ENCODE data around the gene TIMM8B. TPM values are rescaled to one million over a fixed set of nuclear protein-coding genes. Genes with fewer than 3 reads are reported as not detected.

Gene TIMM8B
- total RNA-seq, 1 experiment from 2014 or later: 87.3 TPM

- Histone ChIP-seq H3K4me1 (ENCODE audit: control insufficient read depth, insufficient read depth, low read length) (no peaks in the 10 kb centered on the region), H3K4me3 (ENCODE audit: low read depth in 2 of 2, low read length in 2 of 2) (no peak overlapping the region), H3K27ac (ENCODE audit: low read length) (no peak overlapping the region), H3K36me3 (ENCODE audit: control insufficient read depth, insufficient read depth, low read length) (no peaks in the 10 kb centered on the region), H3K27me3 (ENCODE audit: control insufficient read depth, insufficient read depth, low read length) (no peaks in the 10 kb centered on the region), H3K9me3 (ENCODE audit: control insufficient read depth, insufficient read depth, low read depth, low read length) (no peaks in the 10 kb centered on the region)
- DNase-seq (ENCODE audit: low read depth, low spot score): no peak
- no peak for TF ChIP-seq SIN3A (IDR thresholded peaks at IDR 0.05; ENCODE audit: borderline replicate concordance, insufficient read depth, low read depth, low read length)
- TF ChIP-seq TCF7L2 (IDR thresholded peaks at IDR 0.05; ENCODE audit: low read depth, low read length): no peak
- TF ChIP-seq REST (IDR thresholded peaks at IDR 0.05; ENCODE audit: insufficient read depth in 1 of 2, low read depth in 2 of 2, low read length in 1 of 2): no peak
- TF ChIP-seq, protein P1, sequence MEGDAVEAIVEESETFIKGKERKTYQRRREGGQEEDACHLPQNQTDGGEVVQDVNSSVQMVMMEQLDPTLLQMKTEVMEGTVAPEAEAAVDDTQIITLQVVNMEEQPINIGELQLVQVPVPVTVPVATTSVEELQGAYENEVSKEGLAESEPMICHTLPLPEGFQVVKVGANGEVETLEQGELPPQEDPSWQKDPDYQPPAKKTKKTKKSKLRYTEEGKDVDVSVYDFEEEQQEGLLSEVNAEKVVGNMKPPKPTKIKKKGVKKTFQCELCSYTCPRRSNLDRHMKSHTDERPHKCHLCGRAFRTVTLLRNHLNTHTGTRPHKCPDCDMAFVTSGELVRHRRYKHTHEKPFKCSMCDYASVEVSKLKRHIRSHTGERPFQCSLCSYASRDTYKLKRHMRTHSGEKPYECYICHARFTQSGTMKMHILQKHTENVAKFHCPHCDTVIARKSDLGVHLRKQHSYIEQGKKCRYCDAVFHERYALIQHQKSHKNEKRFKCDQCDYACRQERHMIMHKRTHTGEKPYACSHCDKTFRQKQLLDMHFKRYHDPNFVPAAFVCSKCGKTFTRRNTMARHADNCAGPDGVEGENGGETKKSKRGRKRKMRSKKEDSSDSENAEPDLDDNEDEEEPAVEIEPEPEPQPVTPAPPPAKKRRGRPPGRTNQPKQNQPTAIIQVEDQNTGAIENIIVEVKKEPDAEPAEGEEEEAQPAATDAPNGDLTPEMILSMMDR (IDR thresholded peaks at IDR 0.05): no peak
- no peak for TF ChIP-seq POLR2AphosphoS5 (IDR thresholded peaks at IDR 0.05; ENCODE audit: low read depth, low read length)
- ChIA-PET CTCF (no interaction called here), POLR2A (interaction anchor here (0.6 kb wide), 1 partner anchor 250 kb away, joined by 3 read pairs; no protein-coding TSS in a partner anchor)
- BruUV-seq (replicated peaks): no TSS peak
- ATAC-seq: peak; percentile 72
- intact Hi-C loops (cut with micrococcal nuclease; ENCODE audit: unreplicated experiment): no loop called here
- in situ Hi-C loops (cut with HindIII; ENCODE audit: low pct_unique_long_range_greater_than_20kb, low sequenced_read_pairs): no loop called here
These were observed 42.0 kb upstream of the TIMM8B start for GRCh38 chr11:112128483-112129121.

- Histone ChIP-seq H3K36me3 (ENCODE audit: control insufficient read depth, insufficient read depth, low read length) (no peaks in the 10 kb centered on the region), H3K4me1 (ENCODE audit: control insufficient read depth, insufficient read depth, low read length) (no peaks in the 10 kb centered on the region), H3K27me3 (ENCODE audit: control insufficient read depth, insufficient read depth, low read length) (no peaks in the 10 kb centered on the region), H3K4me3 (ENCODE audit: low read depth in 2 of 2, low read length in 2 of 2) (no peak overlapping the region), H3K9me3 (ENCODE audit: control insufficient read depth, insufficient read depth, low read depth, low read length) (no peaks in the 10 kb centered on the region), H3K27ac (ENCODE audit: low read length) (no peak overlapping the region)
- BruUV-seq (replicated peaks): no TSS peak
- TF ChIP-seq REST (IDR thresholded peaks at IDR 0.05; ENCODE audit: insufficient read depth in 1 of 2, low read depth in 2 of 2, low read length in 1 of 2) (no peak), SIN3A (IDR thresholded peaks at IDR 0.05; ENCODE audit: borderline replicate concordance, insufficient read depth, low read depth, low read length) (no peak), TCF7L2 (IDR thresholded peaks at IDR 0.05; ENCODE audit: low read depth, low read length) (no peak), POLR2AphosphoS5 (IDR thresholded peaks at IDR 0.05; ENCODE audit: low read depth, low read length) (no peak)
- TF ChIP-seq, protein P1 (IDR thresholded peaks at IDR 0.05): no peak
- POLR2A ChIA-PET: no interaction called here
- intact Hi-C loops (cut with micrococcal nuclease; ENCODE audit: unreplicated experiment) (no loop called here), in situ Hi-C loops (cut with HindIII; ENCODE audit: low pct_unique_long_range_greater_than_20kb, low sequenced_read_pairs) (no loop called here)
- DNase-seq (ENCODE audit: low read depth, low spot score) (no peak), ATAC-seq (no peak)
- CTCF ChIA-PET: no interaction called here
These were observed 40.5 kb upstream of the TIMM8B start for GRCh38 chr11:112127056-112127455.

Measured in Panc1 (cell line).